ENCODE data around the gene MYT1.
"Not testable (repeated sequence)": the region's sequence is repeated elsewhere in the genome, so short reads cannot be mapped to it uniquely, and the experiment has no call there.

MYT1 gene

DNA sequence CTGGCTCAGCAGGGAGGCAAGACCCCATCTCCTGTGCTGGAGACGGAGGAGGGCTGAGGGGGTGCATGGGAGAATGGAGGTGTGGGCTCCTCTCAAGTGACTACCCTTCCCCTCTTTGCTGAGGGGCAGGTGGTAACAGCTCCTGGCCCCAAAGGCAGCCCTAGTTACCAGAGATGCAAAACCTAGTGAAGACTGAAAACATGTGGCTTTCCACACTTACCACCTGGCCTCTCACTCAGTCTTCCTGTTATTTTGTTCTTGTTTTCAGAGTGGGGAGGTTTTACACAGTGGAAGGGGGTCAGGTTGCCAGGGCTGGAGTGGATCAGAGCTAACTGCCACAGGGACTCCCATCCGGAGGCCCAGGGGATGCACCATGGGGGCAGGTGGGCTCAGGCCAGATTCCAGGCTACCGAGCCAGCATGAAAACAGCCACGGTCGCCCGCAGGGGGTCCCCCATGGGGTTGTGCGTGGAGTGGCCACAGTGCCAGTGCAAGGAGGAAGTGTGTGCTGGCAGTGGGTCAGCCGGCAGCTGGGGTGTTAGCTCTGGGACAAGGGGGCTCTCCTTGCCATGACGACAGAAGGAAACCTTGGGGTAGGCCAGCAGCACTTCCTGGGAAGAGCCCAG is 21.1 kb downstream of the MYT1 start:
- TF ChIP-seq CTCF (IDR thresholded peaks at IDR 0.05; ENCODE audit: low read depth, low read length), result no peak

GRCh38 chr20:64186071-64186598 is 21.9 kb downstream of the MYT1 start:
- no peak overlapping the region for H3K4me3 ChIP-seq (ENCODE audit: low read depth, low read length)
- TF ChIP-seq CTCF (IDR thresholded peaks at IDR 0.05; ENCODE audit: low read depth, low read length), result no peak

More for the DNA sequence above, 21.1 kb downstream of the MYT1 start:
- no peak overlapping the region for H3K4me3 ChIP-seq (ENCODE audit: low read depth, low read length)

- not testable (repeated sequence) for H3K4me3 ChIP-seq (ENCODE audit: low read depth, low read length)
Observed at GRCh38 chr20:64187213-64187612, 23.0 kb downstream of the MYT1 start.

DNA sequence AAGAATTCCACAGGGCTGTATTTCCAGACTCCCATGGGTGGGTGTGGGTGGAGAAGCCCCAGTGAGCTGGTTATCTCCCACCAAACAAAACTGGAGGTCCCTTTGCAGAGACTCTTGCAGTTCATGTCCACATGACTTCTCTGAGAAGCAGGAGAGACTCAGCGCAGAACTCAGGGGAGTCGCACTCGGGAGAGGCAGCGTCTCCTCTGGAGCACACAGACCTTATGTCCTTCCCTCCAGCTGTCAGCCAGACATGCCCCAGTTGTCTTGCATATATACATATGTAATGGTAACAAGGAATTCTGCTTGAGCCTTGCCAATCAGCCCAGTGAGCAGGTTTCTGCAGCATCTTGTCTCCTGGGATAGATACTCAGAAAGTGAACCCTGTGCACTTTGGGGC is 23.8 kb downstream of the MYT1 start:
- TF ChIP-seq CTCF (IDR thresholded peaks at IDR 0.05; ENCODE audit: low read depth, low read length), result no peak

DNA sequence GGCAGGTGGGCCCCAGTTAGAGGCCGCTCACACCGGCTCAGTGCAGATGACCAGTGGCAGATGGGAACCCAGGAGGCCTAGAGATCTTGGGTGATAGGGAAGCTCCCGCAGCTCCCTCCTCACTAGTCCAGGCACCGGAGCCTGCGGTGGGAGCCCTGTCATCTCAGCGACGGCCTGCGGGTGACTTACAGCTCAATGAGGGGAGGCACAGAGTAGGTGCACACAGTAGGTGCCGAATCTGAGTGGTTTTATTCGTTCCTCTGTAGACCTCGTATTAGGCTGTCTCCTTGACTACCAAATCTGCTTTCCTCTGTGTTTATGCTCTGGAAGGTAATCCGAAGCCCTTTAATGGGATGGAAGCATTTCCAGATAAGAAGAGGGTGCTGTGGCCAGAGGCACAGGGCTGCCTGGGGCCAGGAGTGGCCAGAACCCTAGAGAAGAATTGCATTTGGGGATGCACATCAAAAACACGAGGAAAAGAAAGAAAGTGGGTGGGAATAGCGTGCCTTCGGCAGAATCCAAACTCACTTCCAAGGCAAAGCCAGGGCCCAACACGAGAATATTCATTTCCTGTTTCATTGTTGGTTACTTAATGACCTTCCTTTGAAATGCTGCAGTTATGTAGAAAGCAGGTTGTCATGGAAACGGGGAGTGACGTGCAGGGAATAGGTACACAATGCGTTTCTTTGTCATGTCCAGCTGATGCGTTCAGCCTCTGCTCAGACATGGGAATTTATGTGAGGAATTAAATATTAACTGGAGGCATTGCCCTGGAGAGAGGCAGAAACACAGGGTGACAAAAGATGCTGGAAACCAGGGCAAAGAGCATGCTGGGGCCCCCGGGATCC is 24.7 kb downstream of the MYT1 start:
- no peak for TF ChIP-seq CTCF (IDR thresholded peaks at IDR 0.05; ENCODE audit: low read depth, low read length)
- no peak overlapping the region for H3K4me3 ChIP-seq (ENCODE audit: low read depth, low read length)

More for the DNA sequence above, 23.8 kb downstream of the MYT1 start:
- no peak overlapping the region for H3K4me3 ChIP-seq (ENCODE audit: low read depth, low read length)

GRCh38 chr20:64189530-64189966 is 25.3 kb downstream of the MYT1 start:
- H3K4me3 ChIP-seq (ENCODE audit: low read depth, low read length), result no peak overlapping the region
- TF ChIP-seq CTCF (IDR thresholded peaks at IDR 0.05; ENCODE audit: low read depth, low read length), result no peak

DNA sequence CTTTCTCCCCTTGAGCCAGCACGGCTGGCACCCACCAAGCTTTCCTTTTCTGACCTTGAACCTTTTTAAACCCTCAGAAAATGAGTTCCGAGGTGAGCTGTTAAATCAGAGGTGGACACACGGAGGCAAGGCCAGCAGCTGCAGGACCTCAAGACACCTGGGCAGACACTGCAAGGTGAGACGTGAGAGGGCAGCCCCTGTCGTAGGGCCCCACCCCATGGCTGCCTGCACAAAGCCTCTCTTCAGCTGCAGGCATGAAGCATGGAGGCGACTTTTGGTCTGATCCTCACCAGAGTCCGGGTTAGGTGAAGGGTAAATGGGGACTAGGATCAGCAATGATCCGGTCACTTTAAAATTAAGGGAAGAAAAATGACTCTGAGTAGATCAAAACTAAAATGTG is 25.7 kb downstream of the MYT1 start:
- no peak overlapping the region for H3K4me3 ChIP-seq (ENCODE audit: low read depth, low read length)
- TF ChIP-seq CTCF (IDR thresholded peaks at IDR 0.05; ENCODE audit: low read depth, low read length), result no peak
